Caki2 (cell line): Measurements from ENCODE around the gene PMAIP1. TPM values are rescaled to one million over a fixed set of nuclear protein-coding genes. Genes with fewer than 3 reads are reported as not detected.

Source experiments
- DNase-seq: peaks from one replicate; pipeline ENCODE4 v3.0.0-alpha.2; 2015; ENCODE audit warnings: low read depth
- in situ Hi-C: cut with HindIII; loops from 2 replicates; pipeline ENCODE4 v1.10.0; 2016; ENCODE audit warnings: low sequenced_read_pairs, low pct_unique_long_range_greater_than_20kb, mixed read lengths
- total RNA-seq: library from RNA; depleted of rRNA; stranded (reverse); fragments of >200 nt; shearing (Covaris generic); gene quantifications from 2 replicates; pipeline ENCODE4 v1.2.3, GENCODE V29; 2014; ENCODE audit warnings: low replicate concordance; rRNA removed

PMAIP1 gene
- total RNA-seq, 1 experiment from 2014 or later: 8.5 TPM

GRCh38 chr18:59932401-59932800, 32.6 kb downstream of the PMAIP1 start:
- in situ Hi-C loops: no loop called here
- DNase-seq: no peak

DNA sequence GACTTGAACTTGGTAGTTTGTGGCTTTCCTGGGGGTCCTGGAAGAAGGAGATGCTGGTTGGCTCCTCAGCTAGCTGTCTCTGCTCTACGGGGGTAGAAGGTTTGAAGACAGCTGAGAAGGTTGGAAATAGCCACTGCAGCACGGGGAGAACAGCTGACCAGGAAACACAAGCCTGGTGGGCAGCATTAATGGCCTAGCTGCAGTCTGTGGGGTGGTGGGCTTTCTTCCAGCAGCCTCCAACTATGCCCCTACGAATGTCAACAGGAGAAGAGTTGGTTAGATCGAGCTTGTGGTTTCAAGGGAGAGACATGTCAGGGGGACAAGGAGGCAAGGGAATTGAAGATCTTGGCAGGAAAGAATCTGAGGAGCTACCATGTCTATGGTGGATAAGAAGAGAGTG, 38.9 kb downstream of the PMAIP1 start:
- no peak for DNase-seq
- in situ Hi-C loops: no loop called here

DNA sequence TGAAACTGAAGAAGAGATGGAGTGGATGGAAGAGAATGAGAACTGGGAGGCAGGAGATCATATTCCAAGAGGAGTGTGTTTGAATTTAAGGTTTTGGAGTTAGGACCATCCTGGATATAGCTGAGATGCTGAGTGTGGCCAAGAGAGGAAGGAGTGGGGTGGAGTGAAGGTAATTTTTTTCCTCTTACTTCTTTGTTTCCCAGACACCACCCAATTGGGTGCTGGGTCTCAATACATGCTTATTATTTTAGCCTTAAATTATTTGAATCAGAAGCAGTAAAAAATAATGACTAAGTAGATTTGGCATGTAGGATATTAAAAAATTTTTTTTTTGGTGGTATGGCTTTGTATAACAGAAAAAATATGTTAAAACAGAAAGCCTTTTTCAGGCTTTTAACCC, 39.3 kb downstream of the PMAIP1 start:
- in situ Hi-C loops: no loop called here

GRCh38 chr18:59940068-59940467, 40.3 kb downstream of the PMAIP1 start:
- no peak for DNase-seq
- in situ Hi-C loops: no loop called here

More for the DNA sequence above, 39.3 kb downstream of the PMAIP1 start:
- DNase-seq: no peak

DNA sequence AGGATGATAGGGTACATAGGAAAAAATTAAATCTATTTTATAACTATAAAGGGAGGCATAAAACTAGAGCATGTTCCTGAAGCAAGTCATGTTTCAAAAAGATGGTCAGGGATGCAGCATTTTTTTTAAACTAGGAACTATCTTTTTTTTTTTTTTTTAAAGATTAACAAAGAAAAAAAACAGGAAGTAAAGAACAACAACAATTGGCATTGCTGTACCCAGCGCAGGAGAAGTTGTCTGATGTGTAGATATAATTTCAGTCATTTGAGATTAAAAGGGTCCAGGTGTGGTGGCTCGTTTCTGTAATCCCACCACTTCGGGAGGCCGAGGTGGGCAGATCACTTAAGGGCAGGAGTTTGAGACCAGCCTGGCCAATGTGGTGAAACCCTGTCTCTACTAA, 41.5 kb downstream of the PMAIP1 start:
- DNase-seq: no peak
- in situ Hi-C loops: no loop called here

GRCh38 chr18:59942601-59943000, 42.8 kb downstream of the PMAIP1 start:
- in situ Hi-C loops: no loop called here

DNA sequence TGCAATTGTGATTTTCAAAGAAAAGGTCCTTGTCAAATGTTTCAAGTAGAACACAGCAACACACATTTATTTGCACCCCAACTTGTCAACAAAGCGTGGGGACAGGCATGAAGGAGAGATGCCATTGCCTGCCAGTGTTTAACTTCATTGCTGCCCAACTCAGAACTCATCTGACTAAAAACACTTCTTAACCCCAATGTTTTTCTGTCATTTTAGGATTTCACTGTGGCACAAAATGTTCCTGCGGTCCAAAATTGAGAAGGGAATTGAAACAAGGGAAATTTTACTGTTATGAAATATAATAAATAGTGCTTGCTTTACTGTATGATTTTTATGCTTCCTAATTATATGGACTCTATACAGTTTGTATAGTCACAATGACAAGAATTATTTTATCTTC, 45.7 kb downstream of the PMAIP1 start:
- no peak for DNase-seq
- in situ Hi-C loops: no loop called here

More at GRCh38 chr18:59942601-59943000, 42.8 kb downstream of the PMAIP1 start:
- no peak for DNase-seq

DNA sequence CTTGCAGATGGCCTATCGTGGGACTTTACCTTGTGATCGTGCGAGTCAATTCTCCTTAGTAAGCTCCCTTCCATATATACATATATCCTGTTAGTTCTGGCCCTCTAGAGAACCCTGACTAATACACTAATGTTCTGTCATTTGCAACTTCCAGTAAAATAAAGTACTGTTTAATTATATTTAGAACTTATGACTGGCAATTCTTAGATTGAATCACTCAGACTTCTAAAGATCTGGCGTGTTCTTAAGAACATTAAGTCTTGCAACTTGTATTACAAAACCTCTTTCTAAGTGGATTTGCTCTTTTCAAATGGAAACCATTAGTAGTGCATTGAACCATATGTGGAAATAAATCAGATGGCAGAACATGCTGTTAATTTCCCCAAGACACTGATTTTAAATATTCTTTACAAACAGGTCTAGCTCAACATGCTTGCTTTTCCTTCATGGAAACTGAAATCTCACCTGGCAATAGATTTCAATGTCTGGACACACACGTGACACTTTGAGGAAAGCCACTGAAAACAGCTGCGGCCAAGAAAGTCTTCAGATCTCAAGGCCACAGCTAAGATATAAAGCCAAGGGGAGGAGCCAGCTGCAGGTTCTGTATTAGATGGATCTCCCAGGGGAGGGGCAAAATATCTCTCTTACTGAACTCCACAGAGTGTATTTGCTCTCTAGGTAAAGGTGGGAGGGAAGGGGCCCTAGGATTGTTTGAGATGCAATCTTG, 50.6 kb downstream of the PMAIP1 start:
- no peak for DNase-seq
- in situ Hi-C loops: no loop called here

DNA sequence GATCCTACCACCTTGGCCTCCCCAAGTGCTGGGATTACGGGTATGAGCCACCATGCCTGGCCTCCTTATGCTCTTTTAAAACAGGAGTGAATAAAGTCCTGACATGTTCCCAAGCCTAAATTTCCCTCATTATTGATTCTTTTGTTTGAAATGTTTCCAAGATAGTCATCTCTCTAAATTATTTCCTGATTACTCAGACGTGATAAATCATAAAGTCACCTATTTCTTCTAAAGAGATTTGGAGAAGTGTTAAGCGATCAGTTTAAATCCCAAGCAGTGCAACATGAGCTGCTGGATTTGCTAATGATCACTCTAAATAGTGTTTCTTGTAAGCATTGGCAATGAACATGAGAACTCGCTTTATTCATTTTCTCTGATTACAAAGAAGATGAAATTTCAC, 51.8 kb downstream of the PMAIP1 start:
- in situ Hi-C loops: no loop called here
- no peak for DNase-seq

- no peak for DNase-seq
- in situ Hi-C loops: no loop called here
Observed at GRCh38 chr18:59952283-59953007, 52.6 kb downstream of the PMAIP1 start.

Other genes with a start within 250 kb of the PMAIP1 start
- gene CCBE1, start 202.6 kb upstream of the PMAIP1 start, total RNA-seq: 0.17 TPM in 1 of 2 replicates, not detected in the other